HG02588 (cell line): ENCODE data around the gene NINJ2.

Source experiments
- ATAC-seq: cut with Tn5 transposase; IDR thresholded peaks from one replicate; pipeline ENCODE4 v1.9.1; 2021; ENCODE audit warnings: mild to moderate bottlenecking, moderate library complexity; ENCODE audit not compliant: unreplicated experiment

NINJ2 gene

GRCh38 chr12:535396-535795 is 127.8 kb downstream of the NINJ2 start:
- ATAC-seq, result no peak

DNA sequence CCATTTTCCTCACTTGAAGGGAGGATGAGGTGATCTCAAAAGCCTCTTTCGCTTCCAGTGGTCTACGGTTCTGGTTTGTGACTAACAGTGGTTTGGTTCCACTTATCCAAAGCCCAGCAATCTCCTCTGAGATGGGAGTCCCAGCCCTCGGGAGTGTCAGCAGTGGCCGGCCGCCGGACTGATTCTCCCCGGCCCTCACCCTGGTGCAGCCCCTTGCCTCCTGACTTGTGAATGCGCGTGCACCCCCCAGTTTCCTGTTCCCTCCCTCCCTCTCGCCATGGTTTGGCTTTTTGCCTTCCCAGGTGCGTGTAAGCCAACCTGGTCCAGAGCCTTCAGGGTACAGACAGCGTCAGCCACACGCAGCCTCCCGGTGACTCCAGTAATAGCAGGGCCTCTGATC is 129.0 kb downstream of the NINJ2 start:
- no peak for ATAC-seq

GRCh38 chr12:533718-534117 is 129.5 kb downstream of the NINJ2 start:
- ATAC-seq, result no peak

DNA sequence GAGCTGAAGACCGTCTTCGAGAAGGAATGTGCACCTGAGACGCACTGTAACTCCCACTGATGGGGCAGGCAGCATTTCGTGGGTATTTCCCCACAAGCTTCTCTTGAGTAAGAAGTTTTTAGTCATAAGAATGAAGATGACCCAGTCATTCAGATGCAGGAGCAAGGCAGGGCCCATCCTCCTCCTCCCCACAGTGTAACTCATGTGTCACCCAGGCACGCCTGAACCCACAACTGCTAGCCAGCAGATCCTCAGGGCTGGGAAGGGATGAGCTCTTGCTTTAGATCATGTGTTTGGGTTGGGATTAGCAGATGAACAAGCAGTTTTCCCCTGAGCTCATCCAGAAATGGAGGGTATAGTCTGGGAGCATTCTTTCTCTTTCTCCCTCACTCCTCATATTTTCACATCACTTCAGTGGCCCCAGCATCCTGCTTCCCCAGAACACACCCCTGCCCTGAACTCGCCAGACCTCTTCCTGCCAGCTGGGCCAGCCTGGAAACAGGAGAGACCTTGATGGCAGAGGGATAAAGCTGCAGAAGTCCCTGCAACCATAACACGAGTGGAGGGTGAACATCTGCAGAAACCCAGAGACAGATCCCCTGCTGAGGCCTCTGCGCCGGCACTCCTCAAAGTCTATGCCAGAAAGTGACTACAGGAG is 130.2 kb downstream of the NINJ2 start:
- ATAC-seq, result no peak

- no peak for ATAC-seq
Measured at GRCh38 chr12:531951-532585, 131.2 kb downstream of the NINJ2 start.

DNA sequence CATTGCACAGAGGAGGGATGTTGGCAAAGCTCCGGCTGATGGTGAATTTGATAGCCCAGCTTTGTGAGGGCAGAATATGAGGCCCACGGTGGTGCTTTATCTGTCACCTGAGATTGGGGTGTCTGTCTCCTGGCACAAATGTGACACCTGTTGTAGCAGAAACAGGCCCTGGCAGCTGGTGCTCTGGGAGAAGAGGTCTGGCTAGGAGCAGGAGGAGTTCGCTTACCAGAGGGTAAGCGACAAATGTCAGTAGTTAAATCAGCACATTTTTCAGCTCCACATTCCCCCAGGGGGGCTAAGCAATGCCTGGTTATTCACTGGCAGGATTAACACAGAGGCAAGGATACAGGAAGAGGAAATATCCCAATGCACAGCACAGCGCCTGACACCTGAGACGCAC is 132.4 kb downstream of the NINJ2 start:
- ATAC-seq, result no peak

DNA sequence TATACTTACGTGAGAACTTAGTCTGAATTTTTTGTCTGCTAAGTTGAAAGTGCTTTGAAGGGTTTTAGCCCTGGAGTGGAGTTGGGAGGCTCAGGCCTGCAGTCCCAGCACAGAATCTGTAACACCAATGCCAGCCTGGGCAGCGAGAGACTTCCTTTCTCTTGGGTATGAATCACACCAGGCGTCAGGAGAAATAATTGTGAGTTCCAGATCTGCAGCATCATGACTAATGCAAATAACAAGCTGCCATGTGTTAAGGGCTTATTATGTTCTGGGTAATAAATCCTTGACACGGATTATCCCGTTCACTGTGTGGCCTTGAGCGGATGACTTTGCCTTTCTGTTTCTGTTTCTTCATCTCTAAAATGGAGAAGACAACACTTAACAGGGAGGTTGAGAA is 132.9 kb downstream of the NINJ2 start:
- ATAC-seq, result no peak

- ATAC-seq, result no peak
Measured at GRCh38 chr12:527729-528128, 135.5 kb downstream of the NINJ2 start.

DNA sequence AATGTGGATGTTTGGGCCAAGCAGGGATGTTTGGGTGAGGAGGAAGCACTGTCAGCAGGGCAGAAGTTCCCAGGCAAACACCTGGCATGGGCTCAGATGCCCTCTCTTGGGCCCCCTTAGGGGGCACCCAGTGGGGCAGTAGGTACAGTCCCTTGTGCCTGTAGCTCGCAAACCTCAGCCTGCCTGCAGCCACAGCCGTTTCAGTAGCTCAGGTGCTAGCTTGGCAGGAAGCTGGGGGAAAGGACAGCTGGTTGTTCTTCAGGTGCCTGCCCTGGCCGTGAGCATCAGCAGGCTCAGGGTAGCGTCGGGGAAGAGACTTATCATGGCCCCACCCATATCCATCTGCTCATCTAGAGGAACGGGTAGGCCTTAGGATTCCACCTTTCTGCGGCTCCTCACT is 136.0 kb downstream of the NINJ2 start:
- ATAC-seq, result no peak

- ATAC-seq, result no peak
Measured at GRCh38 chr12:526089-526488, 137.2 kb downstream of the NINJ2 start.

DNA sequence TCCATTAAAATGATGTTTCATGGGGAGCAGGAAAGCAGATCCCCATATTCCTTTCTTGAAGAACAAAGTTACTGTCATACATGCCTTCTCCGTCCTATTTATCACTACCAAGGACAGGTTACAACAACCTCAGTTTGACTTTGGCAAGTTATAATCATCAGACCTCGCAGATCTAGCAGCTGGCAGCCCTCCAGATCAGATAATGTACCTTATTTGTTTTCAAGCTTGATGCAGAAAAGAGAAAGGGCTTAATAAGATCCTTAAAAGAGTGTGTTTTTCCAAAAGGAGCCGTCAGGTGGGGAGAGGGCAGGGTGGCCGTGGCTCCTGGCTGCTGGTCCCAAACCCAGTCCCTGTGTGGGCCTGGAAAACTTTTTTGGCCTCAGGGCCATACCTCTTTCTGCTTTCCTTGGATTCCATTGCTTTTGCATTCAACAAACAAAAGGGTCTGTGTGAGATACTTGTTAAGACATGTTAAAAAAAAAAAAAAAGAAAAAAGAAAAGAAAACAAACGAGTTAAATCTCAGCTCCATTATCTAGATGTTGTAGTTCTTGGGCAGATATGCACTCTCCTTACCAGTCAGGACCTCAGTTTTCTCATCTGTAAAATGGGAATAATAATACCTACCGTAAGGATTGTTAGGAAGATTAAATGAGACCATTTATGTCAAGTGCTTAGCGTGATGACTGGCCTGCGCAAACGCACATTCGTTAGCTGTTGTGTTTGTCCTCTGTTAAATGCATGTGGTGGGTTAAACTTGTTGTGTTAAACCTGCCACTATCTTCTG is 138.9 kb downstream of the NINJ2 start:
- ATAC-seq, result no peak

GRCh38 chr12:522692-523378 is 140.4 kb downstream of the NINJ2 start:
- ATAC-seq, result no peak

DNA sequence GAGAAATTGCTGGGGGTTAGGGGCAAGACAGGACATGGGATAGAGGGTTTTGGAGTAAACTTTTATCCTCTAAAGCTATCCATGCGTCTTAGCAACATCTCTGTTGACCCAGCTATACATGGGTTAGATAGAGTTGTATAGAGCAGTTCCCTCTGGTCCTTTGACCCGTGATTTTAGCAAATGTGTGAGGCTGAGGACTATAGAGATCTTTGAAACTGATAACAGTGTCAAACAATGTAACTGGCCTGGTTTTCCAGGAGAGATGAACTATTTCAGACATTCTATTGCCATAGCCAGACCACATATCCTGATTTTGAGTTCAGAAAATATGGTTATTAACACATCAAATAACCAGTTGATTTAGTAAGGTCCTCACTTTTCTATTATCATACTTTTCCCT is 143.1 kb downstream of the NINJ2 start:
- no peak for ATAC-seq

DNA sequence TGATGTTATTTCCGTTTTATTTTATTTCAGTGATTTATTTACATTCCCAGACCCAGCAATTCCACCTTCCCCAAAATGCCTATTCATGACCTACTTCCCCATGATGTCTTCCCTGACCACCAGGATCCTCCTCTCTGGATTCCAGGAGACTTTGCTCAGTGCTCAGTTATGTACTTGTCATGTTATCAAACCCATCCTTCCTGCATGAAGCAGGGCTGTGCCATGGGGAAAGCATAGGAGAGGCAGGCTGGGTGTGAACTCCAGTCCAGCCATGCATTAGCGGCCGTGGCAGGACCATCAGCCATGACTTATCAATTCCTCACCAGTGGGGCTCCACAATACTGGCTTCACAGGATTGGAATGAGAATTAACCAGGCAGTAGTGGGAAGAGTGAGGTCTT is 145.7 kb downstream of the NINJ2 start:
- no peak for ATAC-seq
